Natural killer cell (primary cell): ENCODE data around the gene SHCBP1L. TPM values are rescaled to one million over a fixed set of nuclear protein-coding genes. Genes with fewer than 3 reads are reported as not detected.

Source experiments
- ATAC-seq, 3 donors: fragments of 150-1000 bp in 2 of 3; fragments of 200-7000 bp in 1 of 3; cut with Tn5 transposase; 1 replicate in 1 of 3; 2 replicates in 2 of 3; pipeline ENCODE4 v1.10.0; 2021; ENCODE audit warnings: mild to moderate bottlenecking in 2 of 3, moderate library complexity in 2 of 3
- DNase-seq, 2 donors: peaks; one replicate each; pipeline versions ENCODE4 v3.0.0 to v3.0.0-alpha.2; 2013 to 2021; ENCODE audit warnings: mixed read lengths in 1 of 2
- H3K27ac ChIP-seq: one replicate; pipeline ENCODE4 v1.5.1; 2013; ENCODE audit warnings: mild to moderate bottlenecking, low read length
- H3K27me3 ChIP-seq: one replicate; pipeline ENCODE4 v1.6.1; 2013; ENCODE audit warnings: low read length; ENCODE audit not compliant: control insufficient read depth, insufficient read depth
- H3K36me3 ChIP-seq: one replicate; pipeline ENCODE4 v1.6.1; 2013; ENCODE audit warnings: low read length; ENCODE audit not compliant: control insufficient read depth, insufficient read depth
- H3K4me1 ChIP-seq: one replicate; pipeline ENCODE4 v1.6.1; 2013; ENCODE audit warnings: low read length; ENCODE audit not compliant: control insufficient read depth, insufficient read depth
- H3K4me3 ChIP-seq: one replicate; pipeline ENCODE4 v1.5.1; 2013; ENCODE audit warnings: low read length
- H3K9me3 ChIP-seq: one replicate; pipeline ENCODE4 v1.6.1; 2013; ENCODE audit warnings: low read length; ENCODE audit not compliant: control insufficient read depth, insufficient read depth
- H3K27ac Mint-ChIP-seq, 2 donors: one replicate each; pipeline ENCODE4 v1.8.0; 2022; ENCODE audit warnings: mild to moderate bottlenecking in 2 of 2, mixed read lengths in 2 of 2, moderate library complexity in 1 of 2
- H3K27me3 Mint-ChIP-seq, 2 donors: one replicate each; pipeline ENCODE4 v1.8.0; 2022; ENCODE audit warnings: low read depth in 2 of 2, mixed read lengths in 2 of 2
- H3K36me3 Mint-ChIP-seq: one replicate; pipeline ENCODE4 v1.8.0; 2022; ENCODE audit warnings: mixed read lengths
- H3K4me1 Mint-ChIP-seq, 2 donors: one replicate each; pipeline ENCODE4 v1.8.0; 2022; ENCODE audit warnings: mixed read lengths in 2 of 2
- H3K4me3 Mint-ChIP-seq: one replicate; pipeline ENCODE4 v1.8.0; 2022; ENCODE audit warnings: mild to moderate bottlenecking, moderate library complexity, mixed read lengths
- H3K9me3 Mint-ChIP-seq, 2 donors: one replicate each; pipeline ENCODE4 v1.8.0; 2022; ENCODE audit warnings: mixed read lengths in 2 of 2
- CTCF ChIP-seq: fragments of 200-600 bp; IDR thresholded peaks from one replicate; pipeline ENCODE4 v1.8.0; 2022; ENCODE audit warnings: antibody characterized with exemption
- WGBS: methylation state at CpG from one replicate; pipeline ENCODE4 v1.1.7; 2013; ENCODE audit warnings: missing lambda C conversion rate; ENCODE audit not compliant: insufficient coverage; 5-methylcytosine and 5-hydroxymethylcytosine counted together
- intact Hi-C: fragments of 100-400 bp; cut with micrococcal nuclease; formaldehyde crosslinking; loops from one replicate; pipeline ENCODE4 v1.14.2; 2022
- total RNA-seq, 4 donors: library from RNA; stranded (reverse); fragments of 120-200 nt in 1 of 4; gene quantifications; one replicate each; pipeline versions ENCODE4 v1.2.3 to v1.2.4, GENCODE V29; 2013 to 2022

SHCBP1L gene
- total RNA-seq, 3 donors from 2014 or later (not counting 1 experiment from before 2014, with no cell fraction given), result not detected

DNA sequence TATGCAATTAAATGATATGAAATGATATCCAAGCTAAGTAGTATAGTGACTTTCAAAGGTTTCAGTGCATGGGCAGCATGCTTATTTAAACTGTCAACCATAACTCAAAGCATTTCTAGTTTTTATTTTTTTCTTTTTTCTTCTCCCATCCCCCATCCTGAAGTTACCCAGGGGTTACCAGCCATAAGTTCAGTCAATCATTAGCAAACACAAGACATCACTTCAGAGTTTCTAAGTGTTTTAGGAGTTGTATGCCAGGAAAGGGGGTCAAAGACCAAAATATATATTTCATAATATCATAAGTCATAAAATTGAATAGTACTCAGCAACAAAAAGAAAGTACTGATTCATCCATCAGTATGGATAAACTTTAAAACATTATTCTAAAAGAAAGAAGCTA is 85.1 kb downstream of the SHCBP1L start:
- peaks cover 5 to 10% of the 10 kb centered on the region in 2 donors for H3K4me1 Mint-ChIP-seq
- no peaks in the 10 kb centered on the region for H3K27me3 Mint-ChIP-seq
- no peak for ATAC-seq
- intact Hi-C loops, result no loop called here
- no peak overlapping the region for H3K27ac ChIP-seq
- no peak for TF ChIP-seq CTCF
- H3K4me1 ChIP-seq, result no peaks in the 10 kb centered on the region
- H3K4me3 ChIP-seq, result no peak overlapping the region
- DNase-seq, result no peak
- H3K36me3 ChIP-seq, result peaks cover 97% of the 10 kb centered on the region
- H3K4me3 Mint-ChIP-seq, result no peak overlapping the region
- H3K9me3 ChIP-seq, result no peaks in the 10 kb centered on the region
- H3K9me3 Mint-ChIP-seq, result no peaks in the 10 kb centered on the region
- peak overlapping the region; percentile 19 to 27 for H3K27ac Mint-ChIP-seq
- peaks cover 40% of the 10 kb centered on the region for H3K36me3 Mint-ChIP-seq
- no peaks in the 10 kb centered on the region for H3K27me3 ChIP-seq

DNA sequence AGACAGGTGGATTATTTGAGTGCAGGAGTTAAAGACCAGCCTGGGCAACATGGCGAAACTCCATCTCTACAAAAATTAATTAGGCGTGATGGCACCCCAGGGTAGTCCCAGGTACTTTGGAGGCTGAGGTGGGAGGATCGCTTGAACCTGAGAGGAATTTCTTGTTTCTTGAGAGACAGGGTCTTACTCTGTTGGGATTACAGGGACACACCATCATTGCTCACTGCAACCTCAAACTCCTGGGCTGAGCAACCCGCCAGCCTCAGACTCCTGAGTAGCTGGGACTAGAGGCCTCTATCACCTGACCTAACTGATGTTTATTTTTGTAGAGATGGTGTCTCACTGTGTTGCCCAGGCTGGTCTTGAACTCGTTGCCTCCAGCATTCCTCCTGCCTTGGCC is 89.0 kb downstream of the SHCBP1L start:
- 97% methylated on average over 3 of the region's 5 CpGs for WGBS
- no peaks in the 10 kb centered on the region for H3K9me3 Mint-ChIP-seq
- Histone ChIP-seq H3K4me1 (no peaks in the 10 kb centered on the region), H3K27ac (no peak overlapping the region), H3K4me3 (no peak overlapping the region), H3K9me3 (no peaks in the 10 kb centered on the region), H3K27me3 (no peaks in the 10 kb centered on the region), H3K36me3 (peaks cover 99% of the 10 kb centered on the region)
- TF ChIP-seq CTCF, result no peak
- no peak overlapping the region for H3K27ac Mint-ChIP-seq
- no peak for DNase-seq
- H3K36me3 Mint-ChIP-seq, result peaks cover 46% of the 10 kb centered on the region
- peak in 1 of 3 donors; percentile 13 for ATAC-seq
- peaks cover 5 to 22% of the 10 kb centered on the region in 2 donors for H3K4me1 Mint-ChIP-seq
- H3K4me3 Mint-ChIP-seq, result no peak overlapping the region
- intact Hi-C loops, result no loop called here
- H3K27me3 Mint-ChIP-seq, result no peaks in the 10 kb centered on the region

- H3K4me3 Mint-ChIP-seq, result no peak overlapping the region
- WGBS, result no CpG with 5 or more reads among the region's 1 CpG
- no peak overlapping the region for H3K27ac ChIP-seq
- peak overlapping the region in 1 of 2 donors; percentile 39 for H3K27ac Mint-ChIP-seq
- H3K4me1 Mint-ChIP-seq, result peaks cover 5 to 22% of the 10 kb centered on the region in 2 donors
- H3K27me3 Mint-ChIP-seq, result no peaks in the 10 kb centered on the region
- no peaks in the 10 kb centered on the region for H3K4me1 ChIP-seq
- no peak for ATAC-seq
- TF ChIP-seq CTCF, result no peak
- H3K36me3 Mint-ChIP-seq, result peaks cover 58% of the 10 kb centered on the region
- no peak overlapping the region for H3K4me3 ChIP-seq
- no peaks in the 10 kb centered on the region for H3K27me3 ChIP-seq
- DNase-seq, result no peak
- peaks cover 99% of the 10 kb centered on the region for H3K36me3 ChIP-seq
- no peaks in the 10 kb centered on the region for H3K9me3 Mint-ChIP-seq
- intact Hi-C loops, result no loop called here
- no peaks in the 10 kb centered on the region for H3K9me3 ChIP-seq
These were observed 90.1 kb downstream of the SHCBP1L start for GRCh38 chr1:182862827-182863226.

GRCh38 chr1:182861994-182862393 is 91.0 kb downstream of the SHCBP1L start:
- peak overlapping the region in 1 of 2 donors; percentile 39 for H3K27ac Mint-ChIP-seq
- Histone ChIP-seq H3K36me3 (peaks cover 99% of the 10 kb centered on the region), H3K27me3 (no peaks in the 10 kb centered on the region), H3K4me3 (no peak overlapping the region), H3K9me3 (no peaks in the 10 kb centered on the region), H3K27ac (no peak overlapping the region), H3K4me1 (no peaks in the 10 kb centered on the region)
- no peak for TF ChIP-seq CTCF
- H3K4me1 Mint-ChIP-seq, result peaks cover 5 to 22% of the 10 kb centered on the region in 2 donors
- no peak overlapping the region for H3K4me3 Mint-ChIP-seq
- WGBS, result 100% methylated on average over 1 of the region's 2 CpGs
- ATAC-seq (no peak), DNase-seq (no peak)
- peaks cover 63% of the 10 kb centered on the region for H3K36me3 Mint-ChIP-seq
- intact Hi-C loops, result no loop called here
- H3K9me3 Mint-ChIP-seq, result no peaks in the 10 kb centered on the region
- no peaks in the 10 kb centered on the region for H3K27me3 Mint-ChIP-seq
